Measurements from ENCODE around the gene TAB2.
"Not testable (repeated sequence)": the region's sequence is repeated elsewhere in the genome, so short reads cannot be mapped to it uniquely, and the experiment has no call there.

The TAB2 gene

GRCh38 chr6:149422581-149422980 lies 105.1 kb downstream of the TAB2 start:
- DNase-seq = no peak

- DNase-seq = no peak
Observed at GRCh38 chr6:149423964-149424440, 106.5 kb downstream of the TAB2 start.

DNA sequence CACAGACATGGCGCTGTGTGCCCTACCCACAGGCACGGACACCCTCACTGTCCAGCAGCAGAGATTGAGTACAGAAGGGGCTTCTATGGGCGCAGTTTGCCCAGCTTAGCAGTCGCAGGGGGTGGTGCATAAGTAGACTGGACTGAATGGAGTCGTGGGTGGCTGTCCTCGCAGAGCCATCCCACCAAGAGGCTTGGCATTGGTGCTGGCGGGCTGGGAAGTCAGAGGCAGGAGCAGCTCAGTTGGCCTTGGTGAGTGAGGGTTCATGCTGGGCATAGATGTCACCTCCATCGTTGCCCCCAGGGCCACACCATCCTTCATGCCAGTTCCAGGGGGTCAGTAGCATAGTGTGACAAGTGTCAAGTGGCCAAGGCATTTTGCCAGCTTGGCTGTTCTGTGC lies 107.7 kb downstream of the TAB2 start:
- DNase-seq = no peak

DNA sequence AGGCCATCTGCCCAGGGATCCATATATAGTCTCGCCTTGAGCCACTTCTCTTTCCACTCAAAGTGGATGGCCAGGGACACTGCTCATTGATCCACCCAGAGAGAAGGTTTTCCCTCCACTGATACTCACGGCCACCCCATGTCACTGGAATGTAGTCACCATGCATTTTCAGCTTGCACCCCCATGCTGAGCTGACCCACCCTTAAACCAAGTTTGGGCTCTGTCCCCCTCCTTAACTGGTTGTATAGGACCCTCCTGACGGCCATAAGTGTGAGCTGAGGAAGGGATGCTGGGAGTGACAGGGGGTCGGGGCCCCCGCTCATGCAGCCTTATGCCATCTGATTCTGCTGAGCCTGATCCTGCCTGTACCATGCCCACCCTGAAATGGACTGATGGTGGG lies 108.2 kb downstream of the TAB2 start:
- DNase-seq = no peak

DNA sequence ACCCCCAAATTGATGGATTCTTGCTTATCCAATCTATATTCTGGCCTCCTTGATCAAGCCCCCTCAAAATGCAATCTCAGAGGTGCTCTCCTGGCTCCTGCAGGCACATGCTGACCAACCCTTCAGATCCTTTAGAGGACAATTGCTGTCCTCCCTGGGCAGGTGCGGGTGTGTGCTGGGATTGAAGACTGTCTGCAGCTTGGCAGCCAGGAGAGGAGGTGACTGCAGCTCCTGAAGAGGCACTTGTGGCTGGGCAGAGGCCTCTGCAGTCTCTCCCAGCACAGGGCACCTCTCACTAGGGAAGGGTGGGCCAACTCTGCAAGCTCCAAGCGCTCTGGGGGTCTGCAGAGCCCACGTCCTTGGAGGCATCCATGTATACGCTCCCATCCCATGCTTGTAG lies 111.1 kb downstream of the TAB2 start:
- no peak for DNase-seq

- no peak for DNase-seq
Observed at GRCh38 chr6:149429427-149430360, 112.2 kb downstream of the TAB2 start.

DNA sequence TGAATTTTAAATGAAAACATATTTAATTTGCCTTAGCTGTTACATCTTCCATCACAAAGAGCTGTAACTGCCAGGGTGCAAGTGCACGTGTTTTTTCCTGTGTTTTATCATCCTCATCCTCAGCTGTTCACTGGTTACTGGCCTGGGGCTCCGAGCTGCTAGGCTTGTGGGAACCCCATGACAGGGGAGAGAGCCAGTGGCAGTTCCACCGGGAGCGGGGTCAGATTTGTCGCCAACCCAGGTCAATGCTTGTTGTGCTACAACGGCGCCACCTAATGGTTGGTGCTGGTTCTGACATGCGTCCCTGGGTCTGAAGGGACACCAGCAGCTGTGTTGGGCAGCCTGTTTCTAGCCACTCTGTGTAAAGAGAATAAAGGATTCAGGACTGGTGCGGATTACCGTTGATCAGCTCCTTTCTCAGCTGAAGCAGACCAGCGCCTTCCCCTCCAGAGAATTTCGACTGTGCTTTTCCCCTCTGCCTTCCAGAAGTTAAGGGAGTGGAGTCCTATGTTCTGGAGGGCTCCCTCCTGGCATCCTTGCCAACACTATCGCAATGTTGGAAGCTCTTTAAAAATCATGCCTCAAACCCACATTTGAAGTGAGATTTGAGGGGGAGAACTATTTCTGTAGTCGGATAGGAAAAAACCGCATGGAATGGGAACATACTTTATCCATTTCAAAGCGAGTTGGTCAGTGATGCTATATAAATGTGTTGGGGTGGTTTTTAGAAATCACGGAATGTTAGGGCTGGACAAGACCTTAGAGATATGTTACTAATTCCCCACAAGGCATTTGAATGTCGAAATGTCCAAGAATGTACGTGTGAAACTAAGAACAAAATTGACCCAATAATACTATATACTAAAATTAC lies 114.6 kb downstream of the TAB2 start:
- DNase-seq = peak; percentile 98

DNA sequence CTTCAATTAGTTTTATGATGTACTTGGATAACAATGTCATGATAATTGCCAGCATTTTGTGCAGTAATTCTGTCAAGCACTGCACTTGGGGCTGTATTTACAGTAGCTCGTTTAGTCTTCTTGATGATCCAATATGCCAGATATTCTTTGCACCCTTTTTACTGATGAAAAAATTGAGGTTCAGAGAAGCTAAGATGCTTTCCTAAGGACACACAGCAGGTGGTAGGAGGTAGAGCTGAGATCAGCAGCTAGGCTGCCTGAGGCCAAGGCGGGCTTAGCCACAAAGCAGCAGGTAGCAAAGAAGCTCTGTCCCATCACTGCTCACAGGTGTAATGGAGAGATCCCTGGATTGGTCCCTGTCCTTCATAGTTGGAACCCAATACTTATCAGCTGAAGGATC lies 115.9 kb downstream of the TAB2 start:
- DNase-seq = no peak

- DNase-seq = no peak
Observed at GRCh38 chr6:149433881-149434280, 116.4 kb downstream of the TAB2 start.

DNA sequence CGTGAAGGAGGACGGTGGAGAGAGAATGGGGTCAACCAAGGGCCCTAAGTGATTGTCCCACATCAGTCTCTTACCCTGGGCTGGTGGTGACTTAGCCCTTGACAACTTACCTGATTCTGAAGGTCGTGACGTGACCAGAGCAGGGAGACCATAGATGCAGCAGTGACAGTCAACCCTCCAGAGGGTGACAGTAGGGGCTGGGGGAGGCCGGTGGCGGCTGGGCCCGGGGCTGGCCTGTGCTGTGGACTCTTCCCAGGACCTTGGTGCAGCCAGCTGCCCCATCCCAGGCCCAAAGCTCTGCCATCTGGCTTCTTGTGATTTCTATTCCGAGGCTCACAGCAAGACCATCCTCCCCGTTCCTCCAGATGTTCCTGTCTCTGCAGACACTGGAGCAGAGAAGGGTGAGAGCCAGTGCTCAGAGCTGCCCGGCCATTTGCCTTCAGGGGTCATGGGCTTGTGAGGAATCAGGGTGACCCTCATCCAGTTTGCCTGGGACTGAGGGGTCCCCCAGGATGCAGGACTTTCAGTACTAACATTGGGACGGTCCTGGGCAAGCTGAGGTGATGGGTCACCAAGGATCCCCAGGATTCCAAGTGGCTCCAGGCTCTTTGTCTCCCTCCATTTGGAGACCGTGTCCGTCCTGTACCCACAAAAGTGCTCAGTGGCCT lies 118.5 kb downstream of the TAB2 start:
- DNase-seq = no peak

DNA sequence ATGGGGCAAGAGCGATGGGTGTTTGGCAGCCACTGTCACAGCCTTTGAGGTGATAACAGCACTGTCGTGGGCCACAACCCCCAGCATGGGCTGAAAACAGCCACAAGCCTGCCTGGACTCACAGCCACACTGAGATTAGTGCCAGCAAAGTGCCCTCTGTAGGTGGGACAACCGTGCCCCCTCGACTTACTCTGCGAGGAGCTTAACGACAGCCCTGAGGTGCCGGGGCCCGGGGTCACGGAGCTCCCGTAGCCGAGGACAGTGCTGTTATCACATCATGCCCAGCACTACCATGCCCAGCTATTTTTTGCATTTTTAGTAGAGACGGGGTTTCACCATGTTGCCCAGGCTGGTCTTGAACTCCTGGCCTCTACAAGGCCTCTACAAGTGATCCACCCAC lies 119.1 kb downstream of the TAB2 start:
- no peak for DNase-seq

GRCh38 chr6:149437212-149437611 lies 119.7 kb downstream of the TAB2 start:
- no peak for DNase-seq

DNA sequence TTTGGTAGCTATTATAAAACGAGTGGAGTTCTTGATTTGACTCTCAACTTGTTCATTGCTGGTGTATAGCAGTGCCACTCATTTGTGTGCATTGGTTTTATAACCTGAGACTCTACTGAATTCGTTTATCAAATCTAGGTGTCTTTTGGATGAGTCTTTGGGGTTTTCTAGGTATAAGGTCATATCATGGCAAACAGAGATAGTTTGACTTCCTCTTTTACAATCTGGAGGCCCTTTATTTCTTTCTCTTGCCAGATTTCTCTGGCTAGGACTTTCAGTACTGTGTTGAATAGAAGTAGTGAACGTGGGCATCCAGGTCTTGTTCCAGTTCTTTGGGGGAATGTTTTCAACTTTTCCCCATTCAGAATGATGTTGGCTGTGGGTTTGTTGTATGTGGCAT lies 121.3 kb downstream of the TAB2 start:
- no peak for DNase-seq

GRCh38 chr6:149439626-149440025 lies 122.1 kb downstream of the TAB2 start:
- DNase-seq = no peak

DNA sequence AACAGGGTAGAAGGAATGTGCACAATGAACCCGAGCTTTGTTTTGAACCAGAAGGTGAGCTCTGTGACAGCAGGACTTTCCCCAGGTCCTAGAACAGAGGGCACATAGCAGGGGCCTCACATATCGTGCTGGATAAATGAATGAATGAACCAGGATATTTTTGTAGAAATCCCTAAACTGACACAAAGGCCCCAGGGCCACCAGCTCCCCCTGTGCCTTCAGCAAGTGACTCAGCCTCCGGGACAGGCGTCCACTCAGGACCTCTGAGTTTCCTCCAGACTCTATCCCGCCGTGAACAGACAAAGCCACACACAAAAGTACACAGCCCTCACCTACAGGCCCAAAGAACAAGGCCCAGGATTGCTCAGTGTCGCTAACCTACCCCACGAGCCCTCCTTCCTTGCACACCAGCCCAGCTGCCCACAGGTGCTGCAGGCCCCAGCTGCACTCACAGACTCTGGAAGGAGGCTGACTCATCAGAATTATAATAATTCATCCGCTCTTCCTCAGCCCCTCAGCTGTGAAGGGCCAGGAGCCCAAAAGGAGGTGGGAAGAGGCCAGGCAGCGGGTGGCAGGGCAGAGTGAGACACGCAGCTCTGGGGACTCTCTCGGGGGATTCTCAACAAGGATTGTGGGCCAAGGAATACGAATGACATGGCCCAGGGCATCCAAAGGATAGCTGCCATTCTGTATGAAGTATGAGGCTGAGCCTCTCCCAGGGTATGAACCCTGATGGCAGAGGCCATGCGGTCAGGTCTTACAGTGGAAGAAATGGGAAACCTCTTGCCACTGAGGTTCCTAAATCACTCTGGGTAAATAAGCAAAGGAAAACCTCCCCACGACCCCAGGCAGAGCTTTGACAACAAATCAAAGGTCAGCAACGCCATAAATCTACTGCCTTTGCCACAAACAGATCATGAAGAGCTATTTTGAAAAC lies 123.5 kb downstream of the TAB2 start:
- DNase-seq = no peak

GRCh38 chr6:149441740-149442139 lies 124.2 kb downstream of the TAB2 start:
- DNase-seq = no peak

DNA sequence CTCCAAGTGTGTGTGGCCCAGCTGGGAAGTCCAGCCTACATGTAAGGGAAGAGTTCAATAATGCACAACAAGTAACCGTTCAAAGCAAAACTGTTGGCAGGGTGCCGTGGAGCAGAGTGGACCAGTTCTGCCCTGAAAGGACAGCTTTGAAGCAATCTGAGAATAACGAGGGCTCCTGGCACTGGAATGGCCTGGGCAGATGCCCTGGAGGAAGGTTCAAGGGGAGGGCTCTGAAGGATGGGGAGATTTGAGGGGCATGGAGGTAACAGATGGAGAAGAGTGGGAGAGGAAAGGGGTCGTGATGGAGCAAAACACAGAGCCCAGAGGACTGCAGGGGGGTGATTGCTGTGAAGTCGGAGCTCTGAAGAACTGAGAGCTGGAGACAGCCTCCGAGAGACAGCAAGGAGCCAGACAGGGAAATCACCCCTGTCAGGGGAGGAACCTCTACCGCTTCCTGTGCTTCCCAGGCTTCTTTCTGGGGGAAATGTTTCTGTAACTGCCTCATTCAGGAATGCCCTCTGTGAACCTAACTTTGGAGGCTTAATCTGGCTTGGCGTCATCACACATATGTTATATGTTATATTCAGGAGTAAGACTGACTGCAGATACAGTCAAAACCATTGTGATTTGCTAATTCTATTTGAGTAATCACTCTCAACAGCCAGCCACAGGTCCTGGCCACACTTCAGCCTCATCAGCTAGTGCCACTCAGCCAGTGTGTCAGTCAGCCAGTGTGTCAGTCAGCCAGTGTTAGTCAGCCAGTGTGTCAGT lies 126.1 kb downstream of the TAB2 start:
- no peak for DNase-seq

DNA sequence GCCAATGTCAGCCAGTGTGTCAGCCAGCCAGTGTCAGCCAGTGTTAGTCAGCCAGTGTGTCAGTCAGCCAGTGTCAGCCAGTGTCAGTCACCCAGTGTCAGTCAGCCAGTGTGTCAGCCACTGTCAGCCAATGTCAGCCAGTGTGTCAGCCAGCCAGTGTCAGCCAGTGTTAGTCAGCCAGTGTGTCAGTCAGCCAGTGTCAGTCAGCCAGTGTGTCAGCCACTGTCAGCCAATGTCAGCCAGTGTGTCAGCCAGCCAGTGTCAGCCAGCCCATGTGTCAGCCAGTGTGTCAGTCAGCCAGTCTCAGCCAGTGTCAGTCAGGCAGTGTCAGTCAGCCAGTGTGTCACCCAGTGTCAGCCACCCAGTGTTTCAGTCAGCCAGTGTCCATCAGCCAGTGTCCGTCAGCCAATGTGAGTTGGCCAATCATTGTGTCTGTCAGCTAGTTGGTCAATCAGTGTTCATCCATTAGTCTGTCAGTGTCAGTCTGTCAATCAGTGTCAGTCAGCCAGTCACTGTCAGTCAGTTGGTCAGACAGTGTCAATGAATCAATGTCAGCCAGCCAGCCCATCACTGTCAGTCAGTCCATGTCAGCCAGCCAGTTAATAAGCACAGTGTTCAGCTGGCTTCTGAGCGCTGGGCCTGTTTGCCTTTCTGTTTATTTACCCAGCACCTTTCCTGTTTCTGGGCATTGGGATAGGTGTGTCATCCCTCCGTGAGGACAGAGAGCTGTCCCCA lies 127.0 kb downstream of the TAB2 start:
- not testable (repeated sequence) for DNase-seq

DNA sequence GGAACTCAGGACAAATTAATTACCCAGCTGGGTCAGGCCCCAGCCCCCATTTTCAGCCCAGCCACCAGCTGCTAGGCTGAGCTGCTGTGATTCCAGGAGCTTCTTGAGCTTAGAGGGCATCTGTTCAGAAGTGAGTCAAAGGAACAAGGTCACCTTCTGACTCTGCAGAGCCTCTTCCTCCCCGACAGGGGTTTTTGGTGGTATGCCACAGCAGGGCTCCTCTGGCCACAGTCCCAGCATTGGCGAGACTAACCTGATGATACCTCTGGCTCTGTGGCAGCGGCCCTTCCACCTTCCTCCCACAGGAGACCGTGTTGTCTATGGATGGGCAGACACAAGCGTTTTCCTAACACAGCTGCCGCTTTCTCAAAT lies 127.6 kb downstream of the TAB2 start:
- no peak for DNase-seq

GRCh38 chr6:149445573-149445972 lies 128.1 kb downstream of the TAB2 start:
- no peak for DNase-seq

Data from activated CD8-positive, alpha-beta memory T cell treated with anti-CD3 and anti-CD28 coated beads, Interleukin-2, amount 50 U/mL, for 48 hours (primary cell).